ENCODE measurements around the gene C1orf122.

Gene C1orf122

DNA sequence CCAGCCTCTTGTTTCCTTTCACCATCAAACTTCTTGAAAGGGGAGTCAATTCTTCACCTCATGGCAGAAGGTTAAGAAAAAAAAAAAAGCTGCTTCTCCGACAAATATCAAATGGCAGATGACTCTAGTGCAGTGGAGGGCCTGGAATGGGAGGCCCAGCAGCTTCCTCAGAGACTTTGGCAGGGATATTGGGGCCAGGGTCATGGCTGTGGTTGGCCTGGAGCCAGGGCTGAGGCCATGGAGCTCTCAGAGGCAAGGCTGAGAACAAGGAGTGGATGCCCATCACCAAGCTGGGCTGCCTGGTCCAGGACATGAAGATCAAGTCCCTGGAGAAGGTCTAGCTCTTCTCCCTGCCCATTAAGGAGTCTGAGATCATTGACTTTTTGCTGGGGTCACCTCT, 33.1 kb downstream of the C1orf122 start:
- Histone ChIP-seq H3K4me1 (no peaks in the 10 kb centered on the region), H2AFZ (no peak overlapping the region), H3K27ac (no peak overlapping the region), H3K9ac (no peak overlapping the region), H3K4me2 (ENCODE audit: low read length) (peak overlapping the region; percentile 11), H3K27me3 (ENCODE audit: control insufficient read depth, insufficient read depth, low read length) (no peaks in the 10 kb centered on the region), H3K36me3 (ENCODE audit: control insufficient read depth, insufficient read depth, low read length) (no peaks in the 10 kb centered on the region), H3K4me3 (ENCODE audit: low read depth, low read length) (no peak overlapping the region), H3K9me3 (ENCODE audit: control insufficient read depth, low read length) (no peaks in the 10 kb centered on the region), H3K79me2 (peaks cover 2% of the 10 kb centered on the region)
- TF ChIP-seq, protein P1, sequence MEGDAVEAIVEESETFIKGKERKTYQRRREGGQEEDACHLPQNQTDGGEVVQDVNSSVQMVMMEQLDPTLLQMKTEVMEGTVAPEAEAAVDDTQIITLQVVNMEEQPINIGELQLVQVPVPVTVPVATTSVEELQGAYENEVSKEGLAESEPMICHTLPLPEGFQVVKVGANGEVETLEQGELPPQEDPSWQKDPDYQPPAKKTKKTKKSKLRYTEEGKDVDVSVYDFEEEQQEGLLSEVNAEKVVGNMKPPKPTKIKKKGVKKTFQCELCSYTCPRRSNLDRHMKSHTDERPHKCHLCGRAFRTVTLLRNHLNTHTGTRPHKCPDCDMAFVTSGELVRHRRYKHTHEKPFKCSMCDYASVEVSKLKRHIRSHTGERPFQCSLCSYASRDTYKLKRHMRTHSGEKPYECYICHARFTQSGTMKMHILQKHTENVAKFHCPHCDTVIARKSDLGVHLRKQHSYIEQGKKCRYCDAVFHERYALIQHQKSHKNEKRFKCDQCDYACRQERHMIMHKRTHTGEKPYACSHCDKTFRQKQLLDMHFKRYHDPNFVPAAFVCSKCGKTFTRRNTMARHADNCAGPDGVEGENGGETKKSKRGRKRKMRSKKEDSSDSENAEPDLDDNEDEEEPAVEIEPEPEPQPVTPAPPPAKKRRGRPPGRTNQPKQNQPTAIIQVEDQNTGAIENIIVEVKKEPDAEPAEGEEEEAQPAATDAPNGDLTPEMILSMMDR (IDR thresholded peaks at IDR 0.05), result no peak

- no peaks in the 10 kb centered on the region for H3K36me3 ChIP-seq (ENCODE audit: control insufficient read depth, insufficient read depth, low read length)
- H3K27ac ChIP-seq, result no peak overlapping the region
- no peak overlapping the region for H3K4me2 ChIP-seq (ENCODE audit: low read length)
- H3K27me3 ChIP-seq (ENCODE audit: control insufficient read depth, insufficient read depth, low read length), result no peaks in the 10 kb centered on the region
- TF ChIP-seq, protein P1 (IDR thresholded peaks at IDR 0.05), result no peak
- H3K79me2 ChIP-seq, result peaks cover 2% of the 10 kb centered on the region
- no peaks in the 10 kb centered on the region for H3K9me3 ChIP-seq (ENCODE audit: control insufficient read depth, low read length)
- no peaks in the 10 kb centered on the region for H3K4me1 ChIP-seq
- no peak overlapping the region for H3K4me3 ChIP-seq (ENCODE audit: low read depth, low read length)
- no peak overlapping the region for H2AFZ ChIP-seq
- no peak overlapping the region for H3K9ac ChIP-seq
These were observed 34.1 kb downstream of the C1orf122 start for GRCh38 chr1:37841652-37842051.

- TF ChIP-seq, protein P1 (IDR thresholded peaks at IDR 0.05), result no peak
These were observed 36.9 kb downstream of the C1orf122 start for GRCh38 chr1:37844536-37844935.

GRCh38 chr1:37845049-37845646, 37.6 kb downstream of the C1orf122 start:
- no peak overlapping the region for H3K9ac ChIP-seq
- no peaks in the 10 kb centered on the region for H3K9me3 ChIP-seq (ENCODE audit: control insufficient read depth, low read length)
- peaks cover 17% of the 10 kb centered on the region for H3K79me2 ChIP-seq
- H3K36me3 ChIP-seq (ENCODE audit: control insufficient read depth, insufficient read depth, low read length), result no peaks in the 10 kb centered on the region
- H3K4me3 ChIP-seq (ENCODE audit: low read depth, low read length), result no peak overlapping the region
- H2AFZ ChIP-seq, result no peak overlapping the region
- no peaks in the 10 kb centered on the region for H3K27me3 ChIP-seq (ENCODE audit: control insufficient read depth, insufficient read depth, low read length)
- peak overlapping the region; percentile 42 for H3K4me2 ChIP-seq (ENCODE audit: low read length)
- H3K27ac ChIP-seq, result no peak overlapping the region
- TF ChIP-seq, protein P1 (IDR thresholded peaks at IDR 0.05), result no peak
- no peaks in the 10 kb centered on the region for H3K4me1 ChIP-seq

More at GRCh38 chr1:37844536-37844935, 36.9 kb downstream of the C1orf122 start:
- no peak overlapping the region for H2AFZ ChIP-seq
- no peaks in the 10 kb centered on the region for H3K27me3 ChIP-seq (ENCODE audit: control insufficient read depth, insufficient read depth, low read length)
- H3K27ac ChIP-seq, result no peak overlapping the region
- H3K9me3 ChIP-seq (ENCODE audit: control insufficient read depth, low read length), result no peaks in the 10 kb centered on the region
- peaks cover 16% of the 10 kb centered on the region for H3K79me2 ChIP-seq
- H3K36me3 ChIP-seq (ENCODE audit: control insufficient read depth, insufficient read depth, low read length), result no peaks in the 10 kb centered on the region
- H3K9ac ChIP-seq, result no peak overlapping the region
- no peak overlapping the region for H3K4me2 ChIP-seq (ENCODE audit: low read length)
- H3K4me1 ChIP-seq, result no peaks in the 10 kb centered on the region
- no peak overlapping the region for H3K4me3 ChIP-seq (ENCODE audit: low read depth, low read length)

DNA sequence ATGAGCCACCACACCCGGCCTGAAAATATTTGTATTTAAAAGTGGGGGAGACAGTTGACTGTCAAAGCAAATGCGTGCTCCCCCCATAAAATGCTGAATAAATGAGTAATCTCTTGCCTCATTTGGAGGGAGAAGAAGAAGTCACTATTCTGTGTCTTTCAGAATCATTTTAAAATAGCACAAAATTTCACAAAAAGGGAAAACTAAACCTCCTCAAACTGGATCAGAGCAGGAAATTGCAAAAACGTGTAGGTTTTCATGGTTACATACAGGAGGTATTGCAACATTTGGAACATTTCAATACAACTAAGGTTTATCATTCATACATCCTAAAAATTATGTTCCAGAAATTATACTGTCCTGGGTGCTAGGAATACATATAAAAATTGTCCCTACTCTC, 38.2 kb downstream of the C1orf122 start:
- Histone ChIP-seq H3K79me2 (peaks cover 17% of the 10 kb centered on the region), H3K27me3 (ENCODE audit: control insufficient read depth, insufficient read depth, low read length) (no peaks in the 10 kb centered on the region), H3K4me3 (ENCODE audit: low read depth, low read length) (no peak overlapping the region), H3K27ac (no peak overlapping the region), H3K9me3 (ENCODE audit: control insufficient read depth, low read length) (no peaks in the 10 kb centered on the region), H3K9ac (no peak overlapping the region), H2AFZ (no peak overlapping the region), H3K4me1 (no peaks in the 10 kb centered on the region), H3K4me2 (ENCODE audit: low read length) (no peak overlapping the region), H3K36me3 (ENCODE audit: control insufficient read depth, insufficient read depth, low read length) (no peaks in the 10 kb centered on the region)
- TF ChIP-seq, protein P1 (IDR thresholded peaks at IDR 0.05), result no peak
